Measurements from ENCODE around the gene PDE4B. TPM values are rescaled to one million over a fixed set of nuclear protein-coding genes. Genes with fewer than 3 reads are reported as not detected.

Gene PDE4B
- polyA plus RNA-seq, 3 donors: 6.7 to 8.4 (median 6.8) TPM

GRCh38 chr1:66262208-66262963 lies 469.7 kb downstream of the PDE4B start:
- no peak for DNase-seq

DNA sequence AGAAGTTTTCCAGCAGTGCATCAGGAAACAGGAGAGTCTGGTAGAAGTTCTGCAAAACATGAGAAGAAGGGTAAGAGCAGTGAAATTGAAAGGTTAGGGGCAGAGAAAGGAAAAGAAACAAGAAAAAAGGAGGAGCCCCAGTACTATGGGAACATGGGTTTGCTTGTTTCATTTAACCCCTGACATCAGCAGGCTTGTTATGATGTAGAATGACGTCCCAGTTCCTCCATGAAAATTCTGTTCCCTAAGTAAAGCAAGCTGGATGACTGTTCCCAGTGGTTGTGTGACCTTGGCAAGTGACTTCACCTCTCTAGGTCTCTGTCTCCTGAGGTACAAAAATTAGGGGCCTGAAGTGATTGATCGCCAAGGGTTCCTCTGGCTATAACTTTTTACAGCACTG lies 472.6 kb downstream of the PDE4B start:
- DNase-seq: no peak

- DNase-seq: no peak
These were observed 473.1 kb downstream of the PDE4B start for GRCh38 chr1:66265796-66266195.

DNA sequence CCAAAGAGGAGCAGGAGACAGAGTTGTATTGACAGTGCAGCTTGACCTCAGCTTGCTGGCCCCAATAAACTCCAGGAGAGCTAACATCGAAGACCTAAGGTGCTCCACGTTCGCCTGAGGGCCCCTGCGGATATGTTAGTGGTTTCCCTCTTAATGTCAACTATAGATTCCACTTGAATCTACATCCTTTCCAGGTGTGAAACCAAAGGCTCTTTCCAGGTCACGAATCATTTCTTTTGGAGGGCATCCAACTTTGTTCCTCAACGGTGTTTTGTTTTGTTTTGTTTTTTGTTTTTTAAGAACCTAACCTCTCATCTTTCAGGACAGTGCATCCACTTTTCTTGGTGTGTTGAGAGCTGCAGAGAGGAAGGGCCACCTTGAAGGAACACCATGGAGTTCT lies 473.7 kb downstream of the PDE4B start:
- DNase-seq: no peak

DNA sequence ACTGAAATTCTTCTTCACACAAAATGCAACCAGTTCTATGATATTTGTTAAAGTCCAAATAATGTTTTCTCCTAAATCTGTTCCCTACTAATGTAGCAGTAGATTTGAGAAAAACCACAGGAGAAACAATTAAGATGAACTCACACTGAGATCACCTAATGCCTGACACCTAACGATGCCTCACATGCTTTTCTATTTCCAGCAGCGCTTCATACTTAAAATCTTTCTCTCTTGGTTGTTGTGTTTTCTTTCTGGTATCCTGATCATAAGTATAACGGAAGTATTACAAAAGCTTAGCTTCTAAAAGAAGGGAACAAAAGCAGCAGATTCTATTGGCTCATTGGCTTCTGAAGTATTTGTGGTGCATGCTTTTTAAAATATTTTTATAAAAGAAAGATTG lies 474.1 kb downstream of the PDE4B start:
- no peak for DNase-seq

DNA sequence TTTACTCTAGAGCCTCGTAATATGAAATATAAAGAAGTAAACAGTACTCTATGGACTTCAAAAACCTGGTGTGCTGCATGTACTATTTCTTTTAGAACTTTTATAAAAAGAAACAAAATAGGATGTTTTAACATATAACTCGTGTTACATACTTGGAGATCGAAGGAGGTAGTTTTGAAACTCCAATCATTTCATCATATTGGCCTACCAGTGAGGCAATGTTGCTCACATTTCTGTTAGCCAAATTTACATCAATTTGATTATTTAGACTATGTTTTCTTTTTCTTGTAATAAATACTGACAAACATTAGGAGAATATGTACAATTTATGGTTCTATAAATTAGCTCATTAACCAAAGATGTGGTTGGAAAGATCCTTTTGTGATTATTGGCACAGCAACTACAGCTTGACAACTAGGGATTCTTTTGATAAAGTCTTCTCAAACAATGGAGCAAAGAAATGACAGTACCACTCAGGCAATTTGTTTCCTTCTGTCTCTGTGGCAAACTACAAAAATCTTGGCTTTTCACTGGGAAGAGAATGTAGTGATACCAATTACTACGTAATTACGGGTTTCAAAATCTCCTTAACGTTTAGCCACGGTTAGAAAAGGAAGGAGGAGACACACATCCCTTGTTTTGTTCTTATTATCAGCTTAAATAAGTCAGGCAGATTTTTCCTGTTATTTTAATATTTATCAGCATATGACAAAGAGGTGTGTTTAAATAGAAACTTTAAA lies 474.7 kb downstream of the PDE4B start:
- DNase-seq: no peak

DNA sequence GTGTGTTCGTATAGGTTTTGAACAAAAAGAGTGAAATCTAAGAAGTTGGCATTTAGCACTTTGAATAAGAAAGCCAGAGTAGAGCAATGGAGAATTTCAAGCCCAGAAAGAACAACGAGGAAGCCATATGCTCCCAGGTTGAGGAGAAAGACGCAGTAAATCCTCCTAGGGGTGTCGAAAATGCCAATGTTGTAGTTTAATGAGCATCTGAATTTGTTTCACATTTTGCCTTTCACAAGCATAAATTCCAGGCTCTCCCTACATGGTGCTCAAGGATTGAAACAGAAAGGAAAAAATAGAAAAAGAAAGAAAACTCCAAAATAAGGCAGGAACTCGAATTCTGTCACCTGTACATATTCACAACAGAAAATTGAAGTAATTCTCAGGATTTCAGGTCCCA lies 476.5 kb downstream of the PDE4B start:
- no peak for DNase-seq

GRCh38 chr1:66270119-66270812 lies 477.6 kb downstream of the PDE4B start:
- no peak for DNase-seq

DNA sequence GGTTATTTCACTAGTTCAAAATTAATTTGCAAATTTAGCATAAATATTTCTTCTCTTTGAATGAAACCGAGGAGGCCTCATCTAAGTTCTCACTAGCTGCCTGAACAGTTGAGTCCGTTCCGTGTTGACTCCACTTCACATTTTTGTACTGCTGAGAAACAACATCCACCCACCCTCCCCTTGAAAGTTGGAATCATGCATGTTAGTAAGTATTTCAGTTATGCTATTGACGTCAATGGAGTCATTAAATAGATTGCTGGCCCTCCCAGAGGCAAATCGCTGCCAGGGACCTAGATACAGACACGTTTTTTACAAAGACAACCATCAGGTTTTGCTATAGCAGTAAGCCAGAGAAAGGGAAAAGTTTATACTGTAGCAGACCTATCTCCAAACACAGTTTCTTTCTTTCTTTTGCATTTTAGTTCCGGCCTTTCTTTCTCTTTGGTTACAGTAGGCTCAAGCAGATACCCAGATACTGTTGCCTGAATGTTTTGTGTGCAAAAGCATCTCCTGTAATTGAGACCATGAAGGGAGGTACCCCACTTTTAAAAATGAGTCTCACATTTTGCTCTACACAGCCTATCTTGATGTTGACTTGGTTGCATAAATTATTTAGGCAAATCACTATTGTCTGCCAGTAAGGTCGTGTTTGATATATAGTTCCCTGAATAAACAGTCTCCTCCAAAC lies 478.7 kb downstream of the PDE4B start:
- peak; percentile 90 for DNase-seq

DNA sequence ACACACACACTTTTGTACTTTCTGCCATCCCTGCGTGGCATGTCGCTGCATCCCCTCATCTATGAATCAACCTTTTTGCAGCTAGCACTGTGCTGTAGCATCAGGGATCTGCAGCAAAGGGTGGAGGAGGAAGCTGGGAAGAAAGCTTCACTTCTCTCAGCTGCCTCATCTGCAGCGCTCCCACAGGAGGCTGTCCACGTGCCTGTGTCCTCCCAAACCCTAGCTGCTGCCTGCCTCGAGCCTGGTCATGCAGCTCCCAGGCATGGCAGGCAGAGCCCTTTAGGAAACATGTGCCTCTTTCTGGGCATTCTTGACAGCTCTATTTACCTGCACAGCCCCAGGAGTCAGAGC lies 479.2 kb downstream of the PDE4B start:
- DNase-seq: no peak

DNA sequence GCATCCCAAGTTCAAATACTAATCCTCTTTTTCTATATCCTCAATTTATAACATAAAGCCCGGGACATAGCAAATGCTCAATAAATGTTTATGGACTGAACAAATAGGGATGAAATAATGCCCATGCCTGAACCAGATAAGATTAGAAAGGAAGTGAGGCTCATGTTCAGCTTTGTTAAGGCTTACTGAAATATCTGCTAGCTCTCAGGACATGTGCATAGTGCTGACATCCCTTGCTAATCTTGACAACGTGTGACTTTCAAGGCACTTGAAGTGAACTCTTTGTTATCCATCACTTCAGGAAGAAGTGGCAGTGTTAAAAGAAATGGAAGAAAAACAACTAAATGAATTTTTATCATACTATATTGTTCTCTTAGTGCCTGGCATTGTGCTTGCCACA lies 481.0 kb downstream of the PDE4B start:
- no peak for DNase-seq

DNA sequence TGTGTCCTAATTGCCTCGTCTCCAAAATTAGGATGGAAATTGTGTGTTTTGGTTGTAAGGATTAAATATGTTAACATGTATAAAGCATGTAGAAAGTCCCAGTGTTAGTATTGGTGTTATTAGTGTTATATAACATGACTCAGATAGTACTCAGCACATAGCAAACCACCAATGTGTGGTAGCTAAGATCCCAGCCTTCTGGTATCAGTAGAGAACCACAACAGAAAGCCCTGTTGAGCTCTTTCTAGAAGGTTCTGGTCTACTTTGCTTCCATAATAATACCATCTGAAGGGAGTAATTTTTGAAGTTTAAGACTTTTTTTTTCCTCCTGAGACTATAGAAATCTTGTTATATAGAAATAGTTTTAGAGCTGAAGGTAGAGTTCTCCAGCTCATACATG lies 481.9 kb downstream of the PDE4B start:
- DNase-seq: no peak

DNA sequence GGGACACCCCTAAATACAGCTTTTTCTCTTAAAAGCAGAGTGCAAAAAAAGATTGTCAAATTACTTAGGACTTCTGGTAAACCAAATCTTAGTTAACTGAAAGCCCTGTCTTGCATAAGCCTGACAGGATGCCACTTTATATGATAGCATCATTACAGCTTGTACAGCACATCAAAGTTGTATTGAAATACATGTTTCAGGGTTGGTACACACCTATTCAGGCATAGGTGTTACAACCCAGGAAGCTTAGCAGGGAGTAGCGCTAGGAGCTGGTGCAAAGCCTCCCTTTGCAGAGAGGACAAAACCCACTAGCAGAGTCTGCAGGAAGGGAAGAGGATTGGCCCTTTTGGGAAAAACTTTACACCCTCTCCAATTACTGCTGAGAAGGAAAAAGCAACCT lies 482.4 kb downstream of the PDE4B start:
- no peak for DNase-seq

GRCh38 chr1:66275601-66276023 lies 482.9 kb downstream of the PDE4B start:
- no peak for DNase-seq

DNA sequence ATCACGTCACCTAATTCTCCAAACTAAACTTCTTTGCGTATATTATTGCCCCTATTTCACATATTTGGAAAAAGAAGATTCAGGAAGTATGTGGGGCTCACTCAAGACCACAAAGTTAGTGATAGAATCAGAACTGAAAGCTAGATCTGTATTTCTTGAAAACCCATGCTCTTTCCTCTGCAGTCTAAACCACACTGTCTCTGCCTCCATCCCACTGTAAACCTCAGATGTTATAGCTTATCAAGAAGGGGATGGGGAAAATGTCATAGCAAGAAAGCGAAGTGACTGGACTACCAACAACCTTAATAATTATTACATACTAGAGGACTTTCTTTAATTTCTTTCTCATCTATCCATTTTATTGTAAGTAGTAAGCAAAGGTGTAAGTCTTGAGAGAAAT lies 483.5 kb downstream of the PDE4B start:
- DNase-seq: no peak

DNA sequence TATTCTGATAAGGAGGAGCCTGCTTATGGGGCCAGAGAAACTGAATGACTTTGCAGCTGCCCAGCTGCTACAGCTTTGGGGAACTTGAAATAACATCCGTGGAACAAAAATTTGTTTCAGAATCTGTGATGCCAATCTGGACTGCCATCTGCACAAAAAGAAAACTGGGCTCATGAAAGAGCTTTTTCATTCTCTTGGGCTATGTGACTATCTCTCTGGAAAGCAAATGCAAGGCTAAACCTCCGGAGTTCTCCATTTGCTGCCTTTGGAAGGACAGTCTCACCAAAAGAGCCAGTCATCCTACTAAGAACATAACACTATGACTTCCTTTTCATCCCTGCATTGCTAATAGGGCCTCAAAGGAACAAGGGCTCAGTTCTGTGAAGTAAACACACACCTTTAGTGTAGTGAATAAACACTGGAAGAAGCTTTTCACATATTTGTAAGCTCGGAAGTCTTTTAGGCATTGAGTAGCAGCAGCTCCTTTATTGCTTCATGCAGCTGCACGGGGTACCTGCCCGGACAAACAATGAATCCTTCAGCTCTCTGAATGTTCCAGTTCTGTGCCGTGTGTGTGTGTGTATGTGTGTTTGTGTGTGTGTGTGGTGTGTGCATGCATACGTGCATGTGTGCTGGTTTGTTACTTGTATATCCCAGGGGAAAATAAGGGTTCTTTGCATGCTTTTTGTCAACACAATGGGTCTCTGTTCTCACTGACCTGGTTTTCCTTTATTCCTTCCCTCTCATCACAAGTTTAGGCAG lies 485.7 kb downstream of the PDE4B start:
- no peak for DNase-seq

- no peak for DNase-seq
These were observed 489.1 kb downstream of the PDE4B start for GRCh38 chr1:66281808-66282207.

- no peak for DNase-seq
These were observed 489.7 kb downstream of the PDE4B start for GRCh38 chr1:66282343-66282852.

GRCh38 chr1:66282891-66283621 lies 490.4 kb downstream of the PDE4B start:
- DNase-seq: no peak

DNA sequence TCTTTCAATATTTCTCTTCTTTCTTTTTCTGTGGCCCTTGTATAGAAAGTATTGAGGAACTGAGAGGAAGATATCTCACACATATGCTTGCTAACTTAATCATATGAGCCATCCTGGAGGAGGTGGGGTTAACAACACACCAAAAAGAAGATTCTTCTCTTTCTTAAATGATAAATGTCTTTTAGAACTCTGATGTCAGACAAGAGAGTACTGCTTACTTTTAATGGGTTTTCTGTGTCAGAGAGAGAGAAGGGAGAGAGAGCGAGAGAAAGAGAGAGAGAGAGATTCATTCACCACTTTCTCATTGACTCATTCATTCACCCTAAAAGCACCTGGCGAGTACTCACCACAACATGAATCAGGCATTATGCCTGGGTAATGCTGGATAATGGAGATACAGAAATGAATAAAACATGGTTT lies 490.9 kb downstream of the PDE4B start:
- DNase-seq: no peak

DNA sequence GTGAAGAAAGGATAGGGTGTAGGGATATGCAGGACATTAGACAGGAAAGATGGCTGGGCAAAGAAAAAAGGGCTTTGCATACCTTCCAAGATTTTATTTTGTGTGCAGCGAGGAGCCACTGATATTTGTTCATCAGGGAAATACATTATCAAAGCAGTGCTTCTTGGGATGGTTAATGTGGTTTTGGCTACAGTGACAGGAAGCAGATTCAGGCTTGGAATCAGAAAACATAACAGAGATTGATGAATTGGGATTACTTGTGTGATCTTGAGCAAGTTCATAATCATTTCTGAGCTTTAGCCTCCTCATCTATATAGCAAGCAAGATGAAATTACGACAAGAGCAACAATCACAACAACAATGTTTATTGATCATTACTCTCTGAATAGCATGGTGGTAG lies 492.1 kb downstream of the PDE4B start:
- DNase-seq: no peak

Measured in renal pelvis (tissue), 4 donors.